NT2/D1 (cell line): ENCODE measurements around the gene HSD11B1.

Source experiments
- DNase-seq: peaks from one replicate; pipeline ENCODE4 v3.0.0-alpha.2; 2011; ENCODE audit warnings: low read depth, low spot score
- H3K27me3 ChIP-seq: 2 replicates; pipeline ENCODE4 v1.6.0; 2011; ENCODE audit warnings: mild to moderate bottlenecking; ENCODE audit not compliant: insufficient read length, insufficient read depth
- H3K36me3 ChIP-seq: 2 replicates; pipeline ENCODE4 v1.6.1; 2011; ENCODE audit warnings: mild to moderate bottlenecking, low read length, mixed read lengths; ENCODE audit not compliant: insufficient read depth, insufficient read length
- H3K4me1 ChIP-seq: 2 replicates; pipeline ENCODE4 v1.5.1; 2011; ENCODE audit not compliant: insufficient read depth, insufficient read length
- H3K4me3 ChIP-seq: 2 replicates; pipeline ENCODE4 v1.5.1; 2011; ENCODE audit warnings: low read depth; ENCODE audit not compliant: insufficient read length
- H3K9ac ChIP-seq: 2 replicates; pipeline ENCODE4 v1.6.0; 2011; ENCODE audit warnings: low read depth; ENCODE audit not compliant: insufficient read length
- H3K9me3 ChIP-seq: 2 replicates; pipeline ENCODE4 v1.5.1; 2011; ENCODE audit warnings: mild to moderate bottlenecking, low read length; ENCODE audit not compliant: insufficient read depth
- SUZ12 ChIP-seq: IDR thresholded peaks from 2 replicates; pipeline ENCODE4 v1.6.1; 2011; ENCODE audit not compliant: insufficient read length, insufficient read depth; ENCODE audit errors: extremely low read depth
- YY1 ChIP-seq: IDR thresholded peaks from 2 replicates; pipeline ENCODE4 v1.6.1; 2011; ENCODE audit not compliant: insufficient read length, insufficient read depth
- ZNF274 ChIP-seq: IDR thresholded peaks from 2 replicates; pipeline ENCODE4 v1.6.1; 2011; ENCODE audit warnings: mild to moderate bottlenecking, low read depth, low read length

HSD11B1 gene

DNA sequence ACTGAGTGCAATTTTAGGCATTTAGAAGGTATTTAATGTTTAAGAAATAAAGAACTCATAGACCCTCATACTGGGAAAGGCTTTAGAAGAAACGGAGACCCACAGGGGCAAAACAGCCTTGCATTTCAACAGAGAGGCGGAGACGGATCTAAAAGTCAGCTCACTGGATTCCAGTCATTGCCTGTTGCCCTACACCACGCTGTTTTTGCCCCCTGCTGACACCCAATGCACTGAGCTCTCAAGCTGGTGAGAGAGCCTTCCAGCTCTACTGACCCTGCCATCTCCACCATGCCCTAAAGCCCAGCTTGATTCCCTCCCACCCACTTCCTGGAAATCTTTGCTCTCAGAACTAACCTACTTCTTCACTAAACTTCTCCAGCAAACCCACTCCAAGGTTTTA lies 44.0 kb downstream of the HSD11B1 start:
- no peaks in the 10 kb centered on the region for H3K36me3 ChIP-seq
- H3K27me3 ChIP-seq, result no peaks in the 10 kb centered on the region
- H3K9me3 ChIP-seq, result no peaks in the 10 kb centered on the region
- DNase-seq, result peak; percentile 9
- TF ChIP-seq SUZ12 (no peak), ZNF274 (no peak), YY1 (no peak)
- no peak overlapping the region for H3K9ac ChIP-seq
- peaks cover 4% of the 10 kb centered on the region for H3K4me1 ChIP-seq
- H3K4me3 ChIP-seq, result no peak overlapping the region

DNA sequence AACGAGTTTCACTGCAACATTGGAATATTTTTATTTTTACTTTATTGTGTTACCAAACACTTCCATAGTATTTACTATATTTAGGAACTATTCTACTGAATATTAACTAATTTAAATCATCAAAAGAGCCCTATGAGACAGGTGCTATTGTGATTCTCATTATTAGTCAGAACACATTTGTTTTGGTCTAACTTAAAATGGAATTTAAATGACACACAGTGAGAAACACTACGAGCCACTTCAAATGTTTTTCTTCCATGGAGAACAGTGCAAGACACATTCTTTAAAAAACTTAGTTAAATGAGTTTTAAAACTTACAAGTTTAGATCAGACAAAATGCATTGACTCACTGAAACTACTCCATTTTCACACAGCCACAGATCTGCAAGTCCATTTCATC lies 44.6 kb downstream of the HSD11B1 start:
- no peaks in the 10 kb centered on the region for H3K36me3 ChIP-seq
- H3K4me1 ChIP-seq, result peaks cover 4% of the 10 kb centered on the region
- H3K9me3 ChIP-seq, result no peaks in the 10 kb centered on the region
- no peak overlapping the region for H3K9ac ChIP-seq
- H3K4me3 ChIP-seq, result no peak overlapping the region
- TF ChIP-seq SUZ12, result no peak
- no peak for TF ChIP-seq YY1
- no peak for DNase-seq
- H3K27me3 ChIP-seq, result no peaks in the 10 kb centered on the region

DNA sequence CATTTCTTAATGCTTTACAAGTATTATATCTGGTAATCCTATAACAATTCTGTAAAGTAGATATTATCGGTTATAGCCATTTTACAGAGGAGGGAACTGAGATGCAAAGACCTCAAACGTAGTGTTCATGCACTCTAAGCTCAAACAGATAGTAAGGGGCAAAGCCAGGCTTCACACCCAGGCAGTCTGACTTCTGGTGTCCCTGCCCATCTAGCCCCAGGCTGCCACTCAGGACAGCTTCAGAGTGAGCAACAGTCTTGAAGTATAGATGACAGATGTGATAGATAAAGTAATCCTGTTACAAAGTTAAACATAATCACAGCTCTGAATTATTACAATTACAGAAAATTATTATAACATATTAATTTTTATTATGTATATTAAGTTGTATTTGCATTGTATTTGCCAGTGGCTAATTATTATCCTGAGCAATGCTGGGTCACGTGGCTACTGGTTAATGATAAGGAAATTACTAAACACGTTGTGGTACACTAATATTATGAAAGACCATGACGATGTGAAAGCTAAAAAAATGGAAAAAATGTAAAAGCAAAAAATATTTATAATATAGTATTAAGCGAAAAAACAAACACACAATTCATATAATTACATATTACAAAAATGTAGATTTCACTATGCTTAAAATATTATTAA lies 45.2 kb downstream of the HSD11B1 start:
- TF ChIP-seq ZNF274 (no peak), SUZ12 (no peak), YY1 (no peak)
- H3K9ac ChIP-seq, result no peak overlapping the region

DNA sequence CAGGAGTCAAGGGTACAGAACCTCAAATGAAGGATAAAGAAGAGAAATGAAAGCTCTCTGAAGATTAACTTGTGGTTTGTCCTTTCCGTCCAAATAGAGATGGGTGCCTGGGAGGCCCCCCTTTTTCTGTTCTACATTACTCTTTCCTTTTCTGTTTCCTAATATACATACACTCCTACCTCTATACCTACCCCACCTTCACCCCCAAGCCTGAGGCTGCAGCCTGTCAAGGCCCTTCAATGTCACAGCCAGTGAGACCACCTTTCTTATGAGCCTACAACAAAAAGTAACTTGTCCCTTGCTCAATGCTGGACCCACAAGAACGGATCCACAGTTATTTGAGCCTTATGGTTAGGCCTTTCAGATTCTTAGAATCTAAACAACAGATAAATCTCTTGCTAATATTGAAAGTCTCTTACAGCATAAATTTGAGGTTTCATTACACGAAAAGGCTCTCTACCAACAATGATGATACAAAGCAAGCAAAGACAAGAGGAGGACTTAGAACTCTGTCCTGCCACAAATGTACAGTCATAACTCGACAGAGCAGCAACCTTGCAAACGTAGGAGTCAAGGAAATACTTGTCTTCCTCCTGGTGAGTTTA lies 47.1 kb downstream of the HSD11B1 start:
- Histone ChIP-seq H3K4me1 (peaks cover 4% of the 10 kb centered on the region), H3K9ac (no peak overlapping the region), H3K9me3 (no peaks in the 10 kb centered on the region), H3K27me3 (no peaks in the 10 kb centered on the region), H3K36me3 (no peaks in the 10 kb centered on the region), H3K4me3 (no peak overlapping the region)
- no peak for DNase-seq
- TF ChIP-seq ZNF274 (no peak), SUZ12 (no peak), YY1 (no peak)

More for the DNA sequence above, 45.2 kb downstream of the HSD11B1 start:
- Histone ChIP-seq H3K9me3 (no peaks in the 10 kb centered on the region), H3K27me3 (no peaks in the 10 kb centered on the region), H3K36me3 (no peaks in the 10 kb centered on the region), H3K4me1 (peaks cover 4% of the 10 kb centered on the region), H3K4me3 (no peak overlapping the region)
- no peak for DNase-seq

DNA sequence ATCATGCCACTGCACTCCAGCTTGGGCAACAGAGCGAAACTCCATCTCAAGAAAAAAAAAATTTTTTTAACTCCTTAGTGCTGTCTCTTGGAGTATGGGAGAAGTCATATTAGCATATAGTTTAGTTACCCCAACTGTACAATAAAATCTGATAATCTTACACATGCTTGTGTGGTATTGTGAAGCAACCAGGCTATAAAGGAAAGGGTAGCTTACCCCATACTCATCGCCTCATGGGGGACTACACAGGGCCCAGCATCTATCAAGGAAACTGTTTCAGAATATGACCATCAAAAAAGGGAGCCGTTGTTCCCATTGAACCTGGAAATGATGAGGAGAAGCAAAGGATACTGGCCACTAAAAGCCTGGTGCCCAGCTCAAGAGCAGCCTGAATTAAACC lies 48.2 kb downstream of the HSD11B1 start:
- Histone ChIP-seq H3K27me3 (peaks cover 5% of the 10 kb centered on the region), H3K36me3 (no peaks in the 10 kb centered on the region), H3K9me3 (no peaks in the 10 kb centered on the region), H3K4me3 (no peak overlapping the region), H3K4me1 (peaks cover 4% of the 10 kb centered on the region), H3K9ac (no peak overlapping the region)
- TF ChIP-seq ZNF274, result no peak
- TF ChIP-seq SUZ12, result no peak
- TF ChIP-seq YY1, result no peak
- no peak for DNase-seq

DNA sequence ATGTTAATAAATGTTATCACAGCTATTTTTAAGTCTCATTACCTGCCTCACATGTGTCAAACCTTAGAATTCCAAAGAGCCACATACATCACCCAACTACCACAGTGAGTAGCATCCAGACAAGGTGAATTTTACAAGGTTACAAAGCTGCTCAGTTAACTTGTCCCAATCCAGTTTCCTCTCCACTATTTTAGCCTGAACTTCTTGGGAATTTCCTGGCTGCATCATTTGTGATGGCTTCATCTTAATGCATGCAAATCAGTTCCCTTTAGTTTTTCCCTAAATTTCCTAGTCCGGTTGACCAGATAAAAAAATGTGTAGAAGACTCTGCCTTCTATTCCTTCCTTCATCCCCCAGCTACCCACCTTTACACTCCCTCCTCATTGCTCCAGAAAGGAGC lies 50.6 kb downstream of the HSD11B1 start:
- Histone ChIP-seq H3K9me3 (no peaks in the 10 kb centered on the region), H3K4me1 (no peaks in the 10 kb centered on the region), H3K4me3 (no peak overlapping the region), H3K9ac (no peak overlapping the region), H3K27me3 (peaks cover 5% of the 10 kb centered on the region), H3K36me3 (no peaks in the 10 kb centered on the region)
- no peak for DNase-seq
- TF ChIP-seq SUZ12, result no peak
- TF ChIP-seq ZNF274, result no peak
- TF ChIP-seq YY1, result no peak

DNA sequence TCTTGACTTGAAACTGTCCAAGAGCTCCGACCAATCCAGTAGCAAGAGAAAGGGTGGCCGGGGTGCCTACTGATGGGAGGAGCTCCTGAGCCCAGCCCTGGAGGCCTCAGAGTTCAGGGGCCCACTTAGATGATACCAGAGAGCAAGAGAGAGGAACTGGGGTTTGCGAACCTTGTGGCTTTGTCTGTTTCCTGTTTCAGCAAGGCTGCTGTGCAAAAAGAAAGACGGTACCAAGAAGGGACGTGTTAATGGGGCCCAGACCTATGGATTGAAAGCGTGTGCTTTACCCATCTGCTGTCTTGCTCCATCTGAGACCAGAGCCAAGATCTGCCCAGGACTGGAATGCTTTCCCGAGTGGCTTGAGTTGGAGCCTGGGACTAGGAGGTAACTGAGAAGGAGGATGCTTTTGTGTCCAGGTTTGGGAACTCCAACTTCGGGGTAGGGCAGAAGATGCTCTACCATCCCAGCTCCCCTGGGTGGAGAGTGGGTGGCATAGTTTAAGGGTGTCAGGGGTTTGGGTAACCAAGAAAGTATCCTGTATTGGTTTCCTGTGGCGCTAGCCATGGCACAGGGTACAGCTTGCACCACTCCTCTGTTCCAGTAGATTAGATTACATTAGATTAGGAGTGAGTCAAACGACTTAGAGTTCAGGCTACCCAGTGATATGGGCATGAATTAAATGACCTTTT lies 51.4 kb downstream of the HSD11B1 start, which contains the start of gene TRAF3IP3:
Gene TRAF3IP3, plus strand, starts transcription at position 128 of the 689 bp plus-strand sequence. CDS start 3,987 bp downstream, outside the sequence.
- Histone ChIP-seq H3K36me3 (no peaks in the 10 kb centered on the region), H3K9me3 (no peaks in the 10 kb centered on the region), H3K4me3 (no peak within 1 kb of the TSS), H3K4me1 (no peaks in the 10 kb centered on the region), H3K27me3 (peaks cover 5% of the 10 kb centered on the region), H3K9ac (no peak within 1 kb of the TSS)
- no peak for DNase-seq
- no peak for TF ChIP-seq YY1
- no peak for TF ChIP-seq ZNF274
- no peak for TF ChIP-seq SUZ12
